Type B pancreatic cell (in vitro differentiated cells): Measurements from ENCODE around the gene MTNR1A. TPM values are rescaled to one million over a fixed set of nuclear protein-coding genes. Genes with fewer than 3 reads are reported as not detected.

Source experiments
- DNase-seq: peaks from one replicate; pipeline ENCODE4 v3.0.0; 2021; ENCODE audit warnings: mixed read lengths; ENCODE audit not compliant: unreplicated experiment; ENCODE audit errors: extremely low spot score
- H3K27ac Mint-ChIP-seq: 2 replicates; pipeline ENCODE4 v1.8.0; 2021; ENCODE audit warnings: mild to moderate bottlenecking, mixed read lengths
- H3K27me3 Mint-ChIP-seq: 2 replicates; pipeline ENCODE4 v1.8.0; 2021; ENCODE audit warnings: mixed read lengths
- H3K36me3 Mint-ChIP-seq: 2 replicates; pipeline ENCODE4 v1.8.0; 2021; ENCODE audit warnings: mixed read lengths
- H3K4me1 Mint-ChIP-seq: one replicate; pipeline ENCODE4 v1.8.0; 2021; ENCODE audit warnings: mixed read lengths; ENCODE audit not compliant: unreplicated experiment
- H3K4me3 Mint-ChIP-seq: 2 replicates; pipeline ENCODE4 v1.8.0; 2021; ENCODE audit warnings: mild to moderate bottlenecking, mixed read lengths
- H3K9me3 Mint-ChIP-seq: 2 replicates; pipeline ENCODE4 v1.8.0; 2021; ENCODE audit warnings: mixed read lengths
- long read RNA-seq: library from polyadenylated mRNA; unstranded; transcript quantifications from one replicate; pipeline ENCODE4 v2.0.0, GENCODE V29; 2020
- total RNA-seq: library from RNA; stranded (reverse); gene quantifications from 2 replicates; pipeline ENCODE4 v1.2.1, GENCODE V29; 2021; ENCODE audit warnings: low replicate concordance
- TF ChIP-seq, protein P1 (sequence below): fragments of 200-600 bp; sonication (generic); conservative IDR thresholded peaks from 2 replicates; pipeline ENCODE4 v1.5.0; 2021; ENCODE audit warnings: antibody characterized with exemption, mild to moderate bottlenecking

Gene MTNR1A
- 0.39 and 0.43 TPM in 2 replicates for total RNA-seq
- long read RNA-seq, result 0 reads

GRCh38 chr4:186554914-186555827, at the start of gene MTNR1A:
TSS of gene MTNR1A (minus strand) at chr4:186555567. CDS start at chr4:186555365, 202 bp downstream.
- H3K27ac Mint-ChIP-seq, result no peak within 1 kb of the TSS
- no peak for DNase-seq
- H3K9me3 Mint-ChIP-seq, result no peaks in the 10 kb centered on the region
- H3K4me3 Mint-ChIP-seq, result peak within 1 kb of the TSS; percentile 87
- H3K27me3 Mint-ChIP-seq, result peaks cover 68% of the 10 kb centered on the region
- H3K4me1 Mint-ChIP-seq, result peaks cover 14% of the 10 kb centered on the region
- H3K36me3 Mint-ChIP-seq, result no peaks in the 10 kb centered on the region
- TF ChIP-seq, protein P1, sequence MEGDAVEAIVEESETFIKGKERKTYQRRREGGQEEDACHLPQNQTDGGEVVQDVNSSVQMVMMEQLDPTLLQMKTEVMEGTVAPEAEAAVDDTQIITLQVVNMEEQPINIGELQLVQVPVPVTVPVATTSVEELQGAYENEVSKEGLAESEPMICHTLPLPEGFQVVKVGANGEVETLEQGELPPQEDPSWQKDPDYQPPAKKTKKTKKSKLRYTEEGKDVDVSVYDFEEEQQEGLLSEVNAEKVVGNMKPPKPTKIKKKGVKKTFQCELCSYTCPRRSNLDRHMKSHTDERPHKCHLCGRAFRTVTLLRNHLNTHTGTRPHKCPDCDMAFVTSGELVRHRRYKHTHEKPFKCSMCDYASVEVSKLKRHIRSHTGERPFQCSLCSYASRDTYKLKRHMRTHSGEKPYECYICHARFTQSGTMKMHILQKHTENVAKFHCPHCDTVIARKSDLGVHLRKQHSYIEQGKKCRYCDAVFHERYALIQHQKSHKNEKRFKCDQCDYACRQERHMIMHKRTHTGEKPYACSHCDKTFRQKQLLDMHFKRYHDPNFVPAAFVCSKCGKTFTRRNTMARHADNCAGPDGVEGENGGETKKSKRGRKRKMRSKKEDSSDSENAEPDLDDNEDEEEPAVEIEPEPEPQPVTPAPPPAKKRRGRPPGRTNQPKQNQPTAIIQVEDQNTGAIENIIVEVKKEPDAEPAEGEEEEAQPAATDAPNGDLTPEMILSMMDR, result peak; percentile 64

DNA sequence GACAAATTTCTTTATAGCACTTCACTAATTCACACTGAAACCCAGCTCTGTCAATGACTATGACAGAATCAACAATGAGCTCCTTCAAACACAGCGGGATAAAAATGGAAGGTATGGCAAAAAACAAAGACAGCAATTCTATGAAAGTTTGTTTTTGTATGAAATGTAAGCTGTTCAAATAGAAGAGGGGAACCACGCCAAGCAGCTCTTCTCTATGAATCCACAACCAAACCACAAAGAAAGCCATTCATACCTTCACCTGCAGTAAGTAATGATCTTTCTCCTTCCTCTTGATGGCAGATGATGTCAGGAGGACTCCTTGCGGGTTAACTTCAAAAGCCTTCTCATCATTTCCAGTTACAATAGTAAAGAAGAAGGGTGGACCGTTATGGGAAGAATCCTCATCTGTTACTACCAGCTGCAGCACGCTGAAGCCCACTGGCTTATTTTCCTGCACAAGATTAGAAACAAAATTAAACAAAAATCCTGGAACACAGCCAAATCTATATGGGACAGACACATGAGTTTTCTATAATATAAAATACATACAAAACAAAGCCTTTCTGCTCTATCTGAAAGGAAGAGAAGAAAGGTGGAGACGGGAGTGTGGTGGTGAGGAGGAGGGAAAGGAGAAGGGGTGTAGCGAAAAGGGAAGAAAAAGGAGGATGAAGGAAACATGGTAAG, 48.9 kb upstream of the MTNR1A start:
- H3K27me3 Mint-ChIP-seq, result no peaks in the 10 kb centered on the region
- H3K4me1 Mint-ChIP-seq, result no peaks in the 10 kb centered on the region
- no peak overlapping the region for H3K27ac Mint-ChIP-seq

DNA sequence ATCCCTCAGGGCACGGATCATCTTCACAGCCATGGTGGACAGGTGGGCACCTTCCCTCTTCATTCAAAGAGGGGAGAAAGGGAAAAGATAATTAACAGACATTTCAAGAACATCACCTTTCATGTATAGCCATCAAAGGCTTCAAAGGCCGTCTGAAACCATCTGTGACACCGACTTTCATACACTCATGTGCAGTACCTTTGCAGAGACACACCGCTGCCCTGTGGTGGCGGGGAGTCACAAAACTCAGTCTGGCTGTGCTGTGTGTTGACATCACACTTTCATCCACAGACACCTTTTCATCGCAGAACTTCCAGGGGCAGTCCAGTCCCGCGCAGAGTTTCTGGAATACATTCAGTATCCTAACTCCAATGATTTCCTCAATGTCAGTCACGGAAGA, 47.6 kb upstream of the MTNR1A start:
- Mint-ChIP-seq H3K27ac (no peak overlapping the region), H3K36me3 (peaks cover 67% of the 10 kb centered on the region), H3K4me1 (no peaks in the 10 kb centered on the region), H3K9me3 (no peaks in the 10 kb centered on the region), H3K27me3 (no peaks in the 10 kb centered on the region), H3K4me3 (no peak overlapping the region)
- no peak for DNase-seq
- TF ChIP-seq, protein P1, result no peak

More for the DNA sequence above, 48.9 kb upstream of the MTNR1A start:
- no peak for DNase-seq
- TF ChIP-seq, protein P1, result no peak
- Mint-ChIP-seq H3K9me3 (no peaks in the 10 kb centered on the region), H3K36me3 (peaks cover 72% of the 10 kb centered on the region), H3K4me3 (no peak overlapping the region)

DNA sequence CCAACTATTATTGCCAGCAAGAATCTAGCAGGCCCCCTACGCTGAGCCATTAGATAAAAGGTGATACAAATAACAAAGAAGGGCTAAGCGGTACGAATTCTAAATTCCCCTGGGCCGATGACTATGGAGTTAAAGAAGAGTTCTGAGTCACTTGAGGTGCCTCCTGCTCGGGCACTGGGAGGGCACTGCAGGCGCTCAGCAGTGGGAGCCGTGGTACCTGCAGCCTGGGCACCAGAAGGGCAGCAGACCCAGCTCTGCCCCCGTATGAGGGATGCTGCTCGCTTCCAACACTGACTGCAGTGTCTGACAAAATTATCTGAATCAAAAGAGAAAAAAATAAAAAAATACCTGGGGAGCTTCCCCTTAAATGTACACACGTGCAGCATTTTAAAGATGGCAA, 44.1 kb upstream of the MTNR1A start:
- Mint-ChIP-seq H3K4me3 (no peak overlapping the region), H3K27me3 (no peaks in the 10 kb centered on the region), H3K9me3 (no peaks in the 10 kb centered on the region), H3K27ac (no peak overlapping the region), H3K36me3 (peaks cover 71% of the 10 kb centered on the region), H3K4me1 (no peaks in the 10 kb centered on the region)
- TF ChIP-seq, protein P1, result no peak
- DNase-seq, result no peak

- Mint-ChIP-seq H3K27ac (no peak overlapping the region), H3K36me3 (peaks cover 63% of the 10 kb centered on the region), H3K4me3 (no peak overlapping the region), H3K27me3 (no peaks in the 10 kb centered on the region), H3K9me3 (no peaks in the 10 kb centered on the region), H3K4me1 (no peaks in the 10 kb centered on the region)
- TF ChIP-seq, protein P1, result no peak
- DNase-seq, result no peak
Measured at GRCh38 chr4:186598686-186599085, 43.3 kb upstream of the MTNR1A start.
